Measurements from ENCODE around the gene KRT77. TPM values are rescaled to one million over a fixed set of nuclear protein-coding genes. Genes with fewer than 3 reads are reported as not detected.

Gene KRT77
- total RNA-seq, 1 donor from 2014 or later = not detected

DNA sequence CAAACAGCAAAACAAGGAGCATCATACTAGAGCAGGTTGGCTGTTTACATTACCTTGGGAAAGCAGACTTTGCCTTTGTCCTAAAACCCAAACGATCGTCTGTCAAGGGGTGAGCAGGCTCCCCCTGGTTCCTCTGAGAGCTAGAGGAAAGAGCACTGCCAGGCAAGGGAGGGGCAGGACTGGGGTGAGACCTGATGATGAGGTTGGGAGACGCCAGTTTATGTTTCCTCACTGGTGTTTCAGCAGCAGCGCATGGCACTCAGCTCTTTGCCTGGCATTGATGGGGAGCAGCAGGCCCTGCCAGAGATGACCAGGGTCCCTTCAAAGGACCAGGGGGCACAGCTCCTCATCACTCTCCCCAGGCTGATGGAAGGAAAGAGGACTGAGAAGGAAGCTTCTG lies 43.4 kb downstream of the KRT77 start:
- H3K27me3 Mint-ChIP-seq = peaks cover 29% of the 10 kb centered on the region
- H3K4me3 Mint-ChIP-seq = no peak overlapping the region
- no peak for DNase-seq
- H3K4me1 Mint-ChIP-seq = peaks cover 3% of the 10 kb centered on the region
- intact Hi-C loops (cut with micrococcal nuclease) = no loop called here
- no peaks in the 10 kb centered on the region for H3K36me3 Mint-ChIP-seq (ENCODE audit: low read depth)
- no peak overlapping the region for H3K27ac Mint-ChIP-seq
- no peaks in the 10 kb centered on the region for H3K9me3 Mint-ChIP-seq

DNA sequence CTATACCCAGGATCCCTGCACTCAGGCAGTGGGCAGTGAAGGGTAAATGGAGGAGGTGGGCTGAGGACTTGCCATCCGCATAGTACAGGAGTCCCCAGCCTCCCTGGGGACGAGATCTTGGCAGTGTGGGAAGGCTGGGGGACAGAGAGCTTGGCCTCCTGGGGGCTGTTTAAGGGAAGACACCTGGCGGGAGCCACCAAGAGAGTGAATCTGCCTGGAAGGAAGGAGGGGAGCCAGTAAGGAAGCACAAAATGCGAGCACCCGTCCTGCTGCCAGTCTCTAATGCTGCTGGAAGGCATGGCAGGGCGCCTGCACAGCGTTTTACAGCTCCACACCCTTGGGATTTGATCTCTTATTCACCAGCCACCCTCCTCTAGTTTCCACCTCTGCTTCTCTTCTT lies 43.9 kb downstream of the KRT77 start:
- Mint-ChIP-seq H3K27ac (no peak overlapping the region), H3K4me3 (no peak overlapping the region), H3K4me1 (peaks cover 3% of the 10 kb centered on the region), H3K36me3 (ENCODE audit: low read depth) (no peaks in the 10 kb centered on the region), H3K9me3 (no peaks in the 10 kb centered on the region), H3K27me3 (peaks cover 34% of the 10 kb centered on the region)
- intact Hi-C loops (cut with micrococcal nuclease) = no loop called here
- no peak for DNase-seq

DNA sequence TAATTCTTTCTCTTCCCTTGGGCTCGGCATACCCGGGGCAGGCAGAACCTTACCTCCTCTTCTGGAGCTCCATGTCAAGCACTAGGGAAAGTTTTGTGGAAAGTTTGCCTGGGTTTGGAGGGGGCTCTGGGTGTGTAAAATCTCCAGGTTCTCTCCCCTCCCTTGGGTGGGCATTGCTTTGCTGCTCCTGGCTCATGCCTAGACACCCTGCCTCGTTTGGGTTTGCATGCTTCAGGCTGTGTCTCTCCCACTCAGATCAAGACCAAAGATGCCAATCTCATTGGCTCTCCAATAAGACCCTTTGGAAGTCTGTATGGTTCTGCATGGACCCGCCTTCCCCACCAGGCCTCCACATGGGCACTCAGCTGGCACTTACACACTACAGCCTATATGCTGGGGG lies 45.1 kb downstream of the KRT77 start:
- H3K27ac Mint-ChIP-seq = no peak overlapping the region
- peaks cover 35% of the 10 kb centered on the region for H3K27me3 Mint-ChIP-seq
- no peaks in the 10 kb centered on the region for H3K36me3 Mint-ChIP-seq (ENCODE audit: low read depth)
- no peak overlapping the region for H3K4me3 Mint-ChIP-seq
- DNase-seq = no peak
- peaks cover 3% of the 10 kb centered on the region for H3K4me1 Mint-ChIP-seq
- no peaks in the 10 kb centered on the region for H3K9me3 Mint-ChIP-seq
- intact Hi-C loops (cut with micrococcal nuclease) = no loop called here

- DNase-seq = no peak
- H3K27me3 Mint-ChIP-seq = peaks cover 35% of the 10 kb centered on the region
- no peaks in the 10 kb centered on the region for H3K9me3 Mint-ChIP-seq
- H3K27ac Mint-ChIP-seq = no peak overlapping the region
- H3K4me3 Mint-ChIP-seq = no peak overlapping the region
- peaks cover 2% of the 10 kb centered on the region for H3K4me1 Mint-ChIP-seq
- intact Hi-C loops (cut with micrococcal nuclease) = no loop called here
- H3K36me3 Mint-ChIP-seq (ENCODE audit: low read depth) = no peaks in the 10 kb centered on the region
These were observed 45.9 kb downstream of the KRT77 start for GRCh38 chr12:52657250-52657902.

GRCh38 chr12:52656616-52657015 lies 46.7 kb downstream of the KRT77 start:
- H3K9me3 Mint-ChIP-seq = no peaks in the 10 kb centered on the region
- peaks cover 35% of the 10 kb centered on the region for H3K27me3 Mint-ChIP-seq
- no peaks in the 10 kb centered on the region for H3K36me3 Mint-ChIP-seq (ENCODE audit: low read depth)
- DNase-seq = no peak
- intact Hi-C loops (cut with micrococcal nuclease) = no loop called here
- no peak overlapping the region for H3K4me3 Mint-ChIP-seq
- H3K27ac Mint-ChIP-seq = no peak overlapping the region
- no peaks in the 10 kb centered on the region for H3K4me1 Mint-ChIP-seq

- H3K9me3 Mint-ChIP-seq = no peaks in the 10 kb centered on the region
- intact Hi-C loops (cut with micrococcal nuclease) = no loop called here
- no peaks in the 10 kb centered on the region for H3K4me1 Mint-ChIP-seq
- H3K27ac Mint-ChIP-seq = no peak overlapping the region
- peaks cover 35% of the 10 kb centered on the region for H3K27me3 Mint-ChIP-seq
- no peak overlapping the region for H3K4me3 Mint-ChIP-seq
- no peaks in the 10 kb centered on the region for H3K36me3 Mint-ChIP-seq (ENCODE audit: low read depth)
- no peak for DNase-seq
These were observed 47.6 kb downstream of the KRT77 start for GRCh38 chr12:52655720-52656124.

DNA sequence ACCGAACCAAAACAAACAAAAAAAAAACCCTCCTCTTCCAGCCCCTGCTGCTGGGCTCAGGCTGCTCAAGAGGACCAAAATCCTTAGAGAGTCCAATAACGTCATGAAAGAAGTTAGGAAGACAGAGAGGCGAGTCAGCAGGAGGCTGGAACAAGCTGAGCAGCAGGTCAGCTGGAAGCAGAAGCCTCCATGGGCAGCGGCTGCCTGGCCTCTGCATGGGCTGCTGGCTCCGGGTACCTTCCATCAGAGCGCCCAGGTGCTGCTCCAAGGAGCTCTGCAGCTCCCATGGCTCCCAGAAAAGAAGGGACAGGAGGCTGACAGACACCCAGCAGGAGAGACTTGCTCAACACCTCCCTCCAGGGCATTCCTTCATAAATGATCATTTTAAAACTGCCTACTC lies 48.1 kb downstream of the KRT77 start:
- H3K4me1 Mint-ChIP-seq = peaks cover under 1% of the 10 kb centered on the region
- DNase-seq = no peak
- no peak overlapping the region for H3K4me3 Mint-ChIP-seq
- intact Hi-C loops (cut with micrococcal nuclease) = no loop called here
- no peaks in the 10 kb centered on the region for H3K36me3 Mint-ChIP-seq (ENCODE audit: low read depth)
- H3K9me3 Mint-ChIP-seq = no peaks in the 10 kb centered on the region
- peaks cover 35% of the 10 kb centered on the region for H3K27me3 Mint-ChIP-seq
- H3K27ac Mint-ChIP-seq = no peak overlapping the region

GRCh38 chr12:52651726-52652261 lies 51.5 kb downstream of the KRT77 start, which contains the start of gene KRT2:
KRT2 (minus strand) TSS chr12:52652211; CDS start chr12:52652142, 69 bp downstream.
- Mint-ChIP-seq H3K27ac (no peak within 1 kb of the TSS), H3K4me1 (peaks cover 22% of the 10 kb centered on the region), H3K9me3 (peaks cover 3% of the 10 kb centered on the region), H3K27me3 (peaks cover 24% of the 10 kb centered on the region), H3K4me3 (no peak within 1 kb of the TSS), H3K36me3 (ENCODE audit: low read depth) (peaks cover 2% of the 10 kb centered on the region)
- intact Hi-C loops (cut with micrococcal nuclease) = no loop called here
- no peak for DNase-seq

DNA sequence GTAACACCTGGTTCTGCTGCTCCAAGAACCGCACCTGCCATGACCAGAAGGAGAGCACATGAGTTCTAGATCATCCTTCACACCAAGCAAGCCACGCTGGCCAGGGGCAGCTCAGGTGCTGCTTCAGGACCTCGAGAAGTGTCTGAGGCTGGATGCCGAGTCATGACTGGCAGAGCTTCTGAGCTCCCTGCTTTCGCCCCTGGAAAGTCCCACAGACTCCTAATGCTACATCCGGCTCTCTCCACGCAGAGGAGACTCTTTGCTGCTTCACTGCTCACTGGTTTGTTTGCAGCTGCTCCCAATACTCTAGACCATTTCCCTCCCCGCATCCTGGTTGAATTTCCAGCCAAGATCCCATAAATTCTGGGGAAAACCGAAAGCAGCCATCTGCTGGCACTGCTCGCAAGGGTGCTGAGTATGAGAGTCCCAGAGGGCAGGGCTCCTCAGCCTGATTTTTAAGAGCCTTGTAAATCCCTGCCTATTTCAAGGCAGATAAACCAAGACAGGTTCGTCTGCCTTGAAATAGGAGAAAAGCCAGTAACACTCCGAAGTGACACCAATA lies 52.7 kb downstream of the KRT77 start:
- Mint-ChIP-seq H3K4me1 (peaks cover 34% of the 10 kb centered on the region), H3K36me3 (ENCODE audit: low read depth) (peaks cover 2% of the 10 kb centered on the region), H3K27me3 (peaks cover 17% of the 10 kb centered on the region), H3K9me3 (peaks cover 3% of the 10 kb centered on the region), H3K27ac (no peak overlapping the region), H3K4me3 (no peak overlapping the region)
- intact Hi-C loops (cut with micrococcal nuclease) = no loop called here
- DNase-seq = no peak

- intact Hi-C loops (cut with micrococcal nuclease) = no loop called here
- Mint-ChIP-seq H3K36me3 (ENCODE audit: low read depth) (peaks cover 6% of the 10 kb centered on the region), H3K9me3 (peaks cover 3% of the 10 kb centered on the region), H3K27ac (no peak overlapping the region), H3K27me3 (peaks cover 7% of the 10 kb centered on the region), H3K4me1 (peaks cover 49% of the 10 kb centered on the region), H3K4me3 (no peak overlapping the region)
- no peak for DNase-seq
These were observed 54.3 kb downstream of the KRT77 start for GRCh38 chr12:52649066-52649465.

GRCh38 chr12:52648012-52648550 lies 55.2 kb downstream of the KRT77 start:
- Mint-ChIP-seq H3K36me3 (ENCODE audit: low read depth) (peaks cover 6% of the 10 kb centered on the region), H3K4me1 (peaks cover 49% of the 10 kb centered on the region), H3K27ac (no peak overlapping the region), H3K9me3 (peaks cover 3% of the 10 kb centered on the region), H3K27me3 (peaks cover 2% of the 10 kb centered on the region), H3K4me3 (no peak overlapping the region)
- no peak for DNase-seq
- intact Hi-C loops (cut with micrococcal nuclease) = no loop called here

GRCh38 chr12:52647601-52648000 lies 55.7 kb downstream of the KRT77 start:
- Mint-ChIP-seq H3K27me3 (peaks cover 2% of the 10 kb centered on the region), H3K9me3 (peaks cover 3% of the 10 kb centered on the region), H3K4me1 (peaks cover 51% of the 10 kb centered on the region), H3K27ac (peak overlapping the region; percentile 52), H3K36me3 (ENCODE audit: low read depth) (peaks cover 6% of the 10 kb centered on the region), H3K4me3 (peak overlapping the region; percentile 6)
- intact Hi-C loops (cut with micrococcal nuclease) = no loop called here
- no peak for DNase-seq

DNA sequence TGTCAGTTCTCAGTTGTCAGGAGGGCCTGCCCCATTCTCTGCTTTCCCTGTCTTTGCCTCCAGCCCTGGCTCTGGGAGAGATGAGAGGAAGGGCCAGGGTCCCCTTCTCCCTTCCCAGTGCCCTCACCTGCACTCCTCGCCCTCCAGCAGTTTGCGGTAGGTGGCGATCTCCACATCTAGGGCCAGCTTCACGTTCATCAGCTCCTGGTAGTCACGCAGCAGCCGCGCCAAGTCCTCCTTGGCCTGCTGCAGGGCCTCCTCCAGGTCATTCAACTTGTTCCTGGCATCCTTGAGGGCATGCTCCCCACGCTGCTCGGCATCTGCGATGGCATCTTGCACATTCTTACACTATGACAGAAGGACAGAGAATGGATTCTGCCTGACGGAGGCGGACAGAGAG lies 56.7 kb downstream of the KRT77 start:
- peaks cover 56% of the 10 kb centered on the region for H3K4me1 Mint-ChIP-seq
- intact Hi-C loops (cut with micrococcal nuclease) = no loop called here
- no peak for DNase-seq
- H3K9me3 Mint-ChIP-seq = peaks cover 3% of the 10 kb centered on the region
- no peak overlapping the region for H3K27ac Mint-ChIP-seq
- peak overlapping the region; percentile 1 for H3K4me3 Mint-ChIP-seq
- H3K36me3 Mint-ChIP-seq (ENCODE audit: low read depth) = peaks cover 6% of the 10 kb centered on the region
- H3K27me3 Mint-ChIP-seq = peaks cover 2% of the 10 kb centered on the region

- Mint-ChIP-seq H3K9me3 (peaks cover 3% of the 10 kb centered on the region), H3K27me3 (peaks cover 2% of the 10 kb centered on the region), H3K4me1 (peaks cover 58% of the 10 kb centered on the region), H3K4me3 (peak overlapping the region; percentile 42), H3K27ac (peak overlapping the region; percentile 87), H3K36me3 (ENCODE audit: low read depth) (peaks cover 6% of the 10 kb centered on the region)
- no peak for DNase-seq
- intact Hi-C loops (cut with micrococcal nuclease) = no loop called here
These were observed 57.3 kb downstream of the KRT77 start for GRCh38 chr12:52645982-52646381.

Data from activated CD4-positive, alpha-beta T cell treated with anti-CD3 and anti-CD28 coated beads, Interleukin-2, amount 10 ng/mL, durations not matched to agents 24 days and 14 days (primary cell).